Loucy (cell line): ENCODE data around the gene ASZ1.

Experiments used
- H2AFZ ChIP-seq: fragments of 200-600 bp; sonication (generic); 2 replicates; pipeline ENCODE4 v1.6.0; 2016; ENCODE audit warnings: antibody characterized with exemption, mild to moderate bottlenecking, low read length, moderate library complexity
- H3F3A ChIP-seq: fragments of 200-600 bp; 2 replicates; pipeline ENCODE4 v1.6.0; 2016; ENCODE audit warnings: antibody characterized with exemption, low read depth, mild to moderate bottlenecking
- H3K27me3 ChIP-seq: fragments of 200-600 bp; sonication (generic); 2 replicates; pipeline ENCODE4 v1.6.1; 2014; ENCODE audit warnings: low read length, mild to moderate bottlenecking; ENCODE audit not compliant: insufficient read depth, poor library complexity, severe bottlenecking
- H3K36me3 ChIP-seq: fragments of 200-600 bp; sonication (generic); 2 replicates; pipeline ENCODE4 v1.6.1; 2016; ENCODE audit warnings: low read length; ENCODE audit not compliant: insufficient read depth
- H3K4me1 ChIP-seq: fragments of 200-600 bp; sonication (generic); 2 replicates; pipeline ENCODE4 v1.5.1; 2014; ENCODE audit warnings: low read length, mild to moderate bottlenecking; ENCODE audit not compliant: insufficient read depth, poor library complexity, severe bottlenecking
- H3K4me2 ChIP-seq: fragments of 200-600 bp; sonication (generic); 2 replicates; pipeline ENCODE4 v1.6.0; 2014; ENCODE audit warnings: antibody characterized with exemption, low read length, low read depth, mild to moderate bottlenecking; ENCODE audit not compliant: poor library complexity, severe bottlenecking
- H3K4me3 ChIP-seq: fragments of 200-600 bp; sonication (generic); 2 replicates; pipeline ENCODE4 v1.5.1; 2014; ENCODE audit warnings: low read length, mild to moderate bottlenecking, mixed read lengths; ENCODE audit not compliant: poor library complexity, severe bottlenecking
- H3K79me2 ChIP-seq: fragments of 200-600 bp; sonication (generic); 2 replicates; pipeline ENCODE4 v1.6.1; 2014; ENCODE audit warnings: low read length; ENCODE audit not compliant: insufficient read depth
- H3K9ac ChIP-seq: fragments of 200-600 bp; sonication (generic); 2 replicates; pipeline ENCODE4 v1.6.0; 2014; ENCODE audit warnings: mild to moderate bottlenecking, low read depth, low read length, moderate library complexity; ENCODE audit not compliant: poor library complexity, severe bottlenecking
- H3K9me2 ChIP-seq: fragments of 200-600 bp; sonication (generic); replicated peaks from 2 replicates; pipeline ENCODE4 v1.6.1; 2016; ENCODE audit warnings: low read depth, low read length, mixed read lengths
- H3K9me3 ChIP-seq: fragments of 200-600 bp; sonication (generic); 2 replicates; pipeline ENCODE4 v1.6.1; 2014; ENCODE audit warnings: mild to moderate bottlenecking, antibody characterized with exemption, low read length, low read depth; ENCODE audit not compliant: insufficient read depth
- H4K20me1 ChIP-seq: fragments of 200-600 bp; sonication (generic); 2 replicates; pipeline ENCODE4 v1.6.0; 2014; ENCODE audit warnings: antibody characterized with exemption, low read length, mild to moderate bottlenecking; ENCODE audit not compliant: insufficient read depth, poor library complexity, severe bottlenecking
- CTCF ChIP-seq: fragments of 200-600 bp; sonication (generic); conservative IDR thresholded peaks from 2 replicates; pipeline ENCODE4 v1.5.1; 2014; ENCODE audit warnings: mild to moderate bottlenecking, antibody characterized with exemption, low read length
- EZH2phosphoT487 ChIP-seq: fragments of 200-600 bp; IDR thresholded peaks from 2 replicates; pipeline ENCODE4 v1.6.1; 2018; ENCODE audit warnings: antibody characterized with exemption, mild to moderate bottlenecking, moderate library complexity, borderline replicate concordance

ASZ1 gene

DNA sequence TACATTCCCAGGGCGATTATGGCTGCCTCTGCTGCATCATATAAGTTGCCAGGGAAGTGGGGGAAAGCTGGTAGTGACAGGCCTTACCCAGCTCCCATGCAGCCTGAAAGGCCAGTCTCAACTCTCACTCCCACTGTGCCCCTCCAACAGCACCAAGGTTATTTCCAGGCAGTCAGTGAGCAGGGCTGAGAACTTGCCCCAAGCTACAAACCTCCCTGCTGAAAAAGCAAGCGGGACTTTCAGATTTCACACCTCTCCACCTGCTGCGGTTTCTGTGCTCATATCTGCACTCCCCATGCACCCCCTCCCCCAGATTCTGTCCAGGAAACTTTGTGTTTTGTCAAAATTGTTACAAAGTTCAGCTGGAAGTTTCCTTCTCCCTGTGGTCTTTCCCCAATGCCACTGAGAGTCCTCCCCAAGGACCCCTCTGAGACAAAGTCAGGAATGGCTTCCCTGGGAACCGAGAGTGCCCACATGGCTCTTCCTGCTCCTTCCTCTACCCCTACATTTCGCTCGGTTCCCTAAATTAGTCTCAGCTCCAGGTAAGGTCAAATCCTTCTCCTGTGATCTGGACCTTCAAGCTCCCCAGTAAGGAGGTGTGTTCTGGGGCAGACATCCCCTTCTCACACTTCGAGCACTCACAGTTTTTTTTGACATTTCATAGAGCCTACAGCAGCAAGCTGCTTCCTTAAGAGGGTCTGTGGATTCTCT, 79.2 kb downstream of the ASZ1 start:
- TF ChIP-seq CTCF (no peak), EZH2phosphoT487 (no peak)
- Histone ChIP-seq H3F3A (no peaks in the 10 kb centered on the region), H3K4me1 (no peaks in the 10 kb centered on the region), H3K79me2 (no peaks in the 10 kb centered on the region), H3K4me2 (no peak overlapping the region), H3K9me3 (no peaks in the 10 kb centered on the region), H3K4me3 (no peak overlapping the region), H3K27me3 (no peaks in the 10 kb centered on the region), H3K9ac (no peak overlapping the region), H4K20me1 (no peaks in the 10 kb centered on the region), H2AFZ (no peak overlapping the region), H3K9me2 (no peaks in the 10 kb centered on the region), H3K36me3 (no peaks in the 10 kb centered on the region)

- Histone ChIP-seq H3K9me3 (no peaks in the 10 kb centered on the region), H2AFZ (no peak overlapping the region)
- TF ChIP-seq CTCF (no peak), EZH2phosphoT487 (no peak)
Observed at GRCh38 chr7:117347480-117347879, 79.8 kb downstream of the ASZ1 start.

GRCh38 chr7:117346161-117346560, 81.1 kb downstream of the ASZ1 start:
- Histone ChIP-seq H3K4me2 (no peak overlapping the region), H3K9ac (no peak overlapping the region), H3K9me2 (no peaks in the 10 kb centered on the region), H3K27me3 (no peaks in the 10 kb centered on the region), H4K20me1 (no peaks in the 10 kb centered on the region), H3K9me3 (no peaks in the 10 kb centered on the region), H3K79me2 (no peaks in the 10 kb centered on the region), H3K4me3 (no peak overlapping the region), H2AFZ (no peak overlapping the region), H3K4me1 (no peaks in the 10 kb centered on the region), H3K36me3 (no peaks in the 10 kb centered on the region), H3F3A (no peaks in the 10 kb centered on the region)
- TF ChIP-seq CTCF (no peak), EZH2phosphoT487 (no peak)

More at GRCh38 chr7:117347480-117347879, 79.8 kb downstream of the ASZ1 start:
- no peaks in the 10 kb centered on the region for H3K9me2 ChIP-seq
- H3K79me2 ChIP-seq = no peaks in the 10 kb centered on the region
- no peaks in the 10 kb centered on the region for H3F3A ChIP-seq
- H4K20me1 ChIP-seq = no peaks in the 10 kb centered on the region
- no peak overlapping the region for H3K4me3 ChIP-seq
- no peaks in the 10 kb centered on the region for H3K27me3 ChIP-seq
- no peaks in the 10 kb centered on the region for H3K4me1 ChIP-seq
- no peak overlapping the region for H3K9ac ChIP-seq
- H3K4me2 ChIP-seq = no peak overlapping the region
- H3K36me3 ChIP-seq = no peaks in the 10 kb centered on the region
